ENCODE data around the gene KRTAP27-1.

- TF ChIP-seq CTCF (IDR thresholded peaks at IDR 0.05), result no peak
- TF ChIP-seq POLR2A (IDR thresholded peaks at IDR 0.05), result no peak
Observed at GRCh38 chr21:30333736-30334135, 3.8 kb downstream of the KRTAP27-1 start.

All from thyroid gland (tissue), 4 donors.